Limb (tissue), 2 donors: ENCODE data around the gene DNAJC17.

Experiments
- DNase-seq, 2 donors: peaks; one replicate each; pipeline ENCODE4 v3.0.0-alpha.2; 2016; ENCODE audit errors: extremely low spot score in 2 of 2

Gene DNAJC17

DNA sequence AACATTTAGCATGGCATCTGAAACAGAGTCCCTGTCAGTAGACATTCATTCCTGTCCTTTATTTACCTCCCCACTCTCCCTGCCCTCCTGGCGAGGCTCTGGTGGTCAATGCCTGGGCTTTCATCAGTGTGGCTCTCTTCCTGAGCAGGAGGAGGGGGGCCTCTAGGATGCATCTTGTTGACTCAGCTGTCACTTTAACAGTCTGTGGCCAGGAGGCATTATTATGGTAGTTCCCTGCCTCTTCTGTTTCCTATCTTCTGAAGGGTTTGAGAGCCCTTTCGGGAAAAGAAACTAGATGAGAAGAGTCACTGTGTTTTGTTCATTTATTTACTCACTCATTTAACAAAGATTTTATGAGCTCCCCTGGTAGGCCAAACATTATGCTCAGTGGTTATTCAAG is 23.6 kb upstream of the DNAJC17 start:
- no peak for DNase-seq

DNA sequence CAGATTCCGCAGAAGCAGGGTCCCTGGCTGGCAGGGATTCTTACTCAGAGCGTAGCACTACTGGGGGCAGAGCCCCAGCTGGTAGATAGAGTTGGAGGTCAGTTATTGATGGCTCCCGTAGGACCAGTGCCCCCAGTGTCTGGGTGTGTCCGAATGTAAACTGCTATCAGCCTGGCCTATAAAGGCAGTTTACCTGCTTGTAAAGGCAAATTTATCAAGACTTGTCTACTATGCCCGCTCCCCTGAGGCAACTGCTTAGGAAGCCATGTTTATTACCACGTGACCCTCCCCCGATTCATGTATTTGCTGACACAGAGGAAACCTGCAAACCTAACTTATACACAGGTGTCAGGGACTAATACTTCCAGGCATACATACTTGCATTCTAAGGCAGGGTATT is 21.8 kb upstream of the DNAJC17 start:
- no peak for DNase-seq

DNA sequence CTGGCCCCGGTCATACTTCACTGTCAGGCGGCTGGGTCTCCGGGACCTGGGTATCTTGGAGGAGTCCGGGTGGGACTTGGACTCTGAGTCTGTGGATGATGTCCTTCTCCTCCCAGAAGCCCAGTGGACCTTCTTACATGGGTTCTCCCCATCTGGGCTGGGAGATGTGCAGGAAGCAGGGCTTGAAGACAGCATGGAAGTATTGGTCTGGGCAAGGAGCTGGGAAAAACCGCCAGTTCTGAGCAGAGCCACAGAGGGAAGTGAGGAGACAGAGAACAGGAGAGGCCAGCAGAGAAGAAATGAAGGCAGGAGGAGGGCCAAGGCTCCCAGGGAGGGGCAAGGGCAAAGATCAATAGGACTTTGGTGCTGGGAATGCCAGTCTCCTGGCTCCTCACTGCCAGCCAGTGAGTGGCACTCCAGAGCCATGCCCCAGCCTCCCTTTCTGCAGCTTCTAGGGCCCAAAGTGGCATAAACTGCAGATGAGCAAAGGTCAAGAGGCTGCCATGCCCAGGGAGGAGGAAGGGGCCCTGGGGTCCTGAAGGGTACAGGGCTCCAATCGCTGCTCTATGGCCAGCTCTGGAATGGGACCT is 21.3 kb upstream of the DNAJC17 start, which contains the start of gene PPP1R14D:
Gene PPP1R14D (minus strand): TSS at position 262 of the 590 bp plus-strand sequence. CDS start 67 bp downstream, at position 195.
- DNase-seq: no peak

DNA sequence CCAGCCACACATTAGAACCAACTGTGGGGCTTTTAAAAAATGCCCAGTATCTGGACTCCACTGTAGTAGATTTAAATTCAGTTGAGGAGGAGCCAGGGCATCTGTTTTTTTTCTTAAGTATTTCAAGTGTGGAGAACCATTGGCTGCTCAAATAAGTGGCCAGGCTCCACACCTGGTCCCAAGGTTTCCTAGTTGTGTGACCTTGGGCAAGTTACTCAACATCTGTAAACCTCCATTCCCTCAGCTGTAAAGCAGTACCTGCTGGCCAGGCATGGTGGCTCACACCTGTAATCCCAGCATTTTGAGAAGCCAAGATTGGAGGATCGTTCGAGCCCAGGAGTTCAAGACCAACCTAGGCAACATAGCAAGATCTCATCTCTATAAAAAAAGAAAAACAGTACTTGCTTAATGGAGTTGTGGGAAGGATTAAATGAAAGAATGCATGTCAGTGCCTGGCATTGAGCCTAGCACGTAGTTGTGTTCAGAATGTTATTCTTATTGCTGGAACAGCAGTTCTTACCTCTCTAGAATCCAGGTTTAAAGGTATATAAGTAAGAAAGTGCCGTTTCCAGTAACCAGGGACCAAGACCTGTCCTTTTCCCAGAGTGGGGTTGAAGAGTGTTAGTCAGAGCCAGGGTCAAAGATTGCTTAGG is 19.3 kb upstream of the DNAJC17 start:
- DNase-seq: no peak

DNA sequence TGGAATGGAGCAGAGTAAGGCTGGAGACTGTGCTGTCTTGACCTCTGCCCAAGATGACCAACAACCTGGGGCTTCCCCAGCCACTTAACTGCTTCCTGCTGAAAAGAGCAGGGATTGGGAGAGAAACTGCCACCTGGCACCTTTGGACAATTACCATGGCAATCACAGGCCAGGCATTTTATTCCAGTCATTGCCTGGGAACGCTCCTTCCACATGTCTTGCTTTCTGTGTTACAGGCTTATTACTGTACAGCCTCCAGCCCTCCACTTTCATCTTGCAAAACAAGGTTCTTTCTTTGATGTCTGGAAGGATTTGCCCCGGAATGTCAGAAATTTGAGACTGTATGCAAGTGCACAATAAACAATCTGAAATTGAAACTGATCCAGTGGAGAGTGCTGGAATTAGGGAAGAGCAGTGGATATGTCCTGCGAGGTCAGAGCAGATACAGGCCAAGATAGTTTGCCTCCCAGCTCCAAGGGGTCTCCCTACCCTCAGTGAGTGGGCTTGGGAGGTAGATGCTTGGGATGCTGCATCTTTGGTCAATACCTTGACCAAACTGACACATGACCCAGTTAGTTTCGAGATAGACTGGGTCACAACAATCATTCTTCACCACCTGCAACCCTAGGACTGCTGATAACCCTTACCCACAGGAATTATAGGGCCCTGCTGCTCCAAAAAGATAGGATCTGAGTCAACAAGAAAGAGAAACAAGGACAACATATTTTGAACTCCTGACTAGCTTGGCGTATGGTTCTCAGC is 18.6 kb upstream of the DNAJC17 start:
- DNase-seq: no peak

DNA sequence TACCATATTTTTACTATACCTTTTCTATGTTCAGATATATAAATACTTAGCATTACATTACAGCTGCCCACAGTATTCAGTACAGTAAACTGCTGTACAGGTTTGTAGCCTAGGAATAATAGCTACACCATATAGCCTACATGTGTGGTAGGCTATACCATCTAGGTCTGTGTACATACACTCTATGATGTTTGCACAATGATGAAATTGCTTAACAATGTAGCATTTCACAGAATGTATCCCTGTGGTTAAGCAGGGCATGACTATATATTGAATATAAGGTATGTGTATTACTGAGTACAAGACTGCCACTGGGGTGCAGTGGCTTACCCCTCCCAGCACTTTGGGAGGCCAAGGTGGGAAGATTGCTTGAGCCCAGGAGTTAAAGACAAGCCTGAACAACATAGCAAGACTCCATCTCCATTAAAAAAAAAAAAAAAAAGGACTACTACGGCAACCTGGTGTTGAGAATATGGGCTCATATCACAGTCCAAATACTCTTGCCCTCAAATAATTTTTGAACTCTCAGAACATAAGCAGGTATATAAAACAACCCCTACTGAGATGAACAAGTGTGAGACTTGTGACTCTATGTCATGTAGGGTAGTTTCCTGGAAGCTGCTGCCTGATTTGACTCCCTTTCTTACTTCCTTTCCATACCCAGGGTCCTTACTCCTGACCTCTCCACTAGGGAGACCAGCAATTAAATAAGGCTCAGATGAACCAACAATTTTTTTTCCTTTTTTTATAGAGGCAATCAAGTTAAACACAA is 16.5 kb upstream of the DNAJC17 start:
- DNase-seq: no peak

DNA sequence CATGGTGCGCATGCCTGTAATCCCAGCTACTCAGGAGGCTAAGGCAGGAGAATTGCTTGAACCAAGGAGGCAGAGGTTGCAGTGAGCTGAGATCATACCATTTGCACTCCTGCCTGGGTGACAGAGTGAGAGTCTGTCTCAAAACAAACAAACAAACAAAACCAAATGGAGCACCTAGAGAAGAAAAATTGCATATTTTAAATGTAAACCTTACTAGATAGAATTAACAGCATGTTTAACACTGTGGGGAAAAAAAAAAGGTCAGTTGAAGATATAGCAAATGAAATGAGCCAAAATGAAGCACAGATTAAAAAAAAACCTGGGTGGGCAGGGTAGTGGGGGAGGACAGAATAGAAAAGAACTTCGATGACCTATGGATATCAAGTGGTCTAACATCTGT is 13.9 kb upstream of the DNAJC17 start:
- no peak for DNase-seq

DNA sequence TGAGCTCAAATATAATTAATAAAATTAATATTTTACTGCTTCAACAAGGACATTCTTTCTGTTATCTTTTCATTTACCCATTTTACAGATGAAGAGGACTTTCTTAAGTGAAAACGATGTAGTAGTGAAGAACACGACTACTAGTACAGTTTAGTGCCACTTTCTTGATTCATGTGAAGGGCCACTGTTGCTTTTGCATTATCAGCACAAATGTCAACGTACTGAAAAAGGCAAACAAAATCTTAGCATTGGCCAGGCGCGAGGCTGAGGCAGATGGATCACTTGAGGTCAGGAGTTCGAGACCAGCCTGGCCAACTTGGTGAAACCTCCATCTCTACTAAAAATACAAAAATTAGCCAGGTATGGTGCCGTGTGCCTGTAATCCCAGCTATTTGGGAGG is 11.8 kb upstream of the DNAJC17 start:
- DNase-seq: no peak

DNA sequence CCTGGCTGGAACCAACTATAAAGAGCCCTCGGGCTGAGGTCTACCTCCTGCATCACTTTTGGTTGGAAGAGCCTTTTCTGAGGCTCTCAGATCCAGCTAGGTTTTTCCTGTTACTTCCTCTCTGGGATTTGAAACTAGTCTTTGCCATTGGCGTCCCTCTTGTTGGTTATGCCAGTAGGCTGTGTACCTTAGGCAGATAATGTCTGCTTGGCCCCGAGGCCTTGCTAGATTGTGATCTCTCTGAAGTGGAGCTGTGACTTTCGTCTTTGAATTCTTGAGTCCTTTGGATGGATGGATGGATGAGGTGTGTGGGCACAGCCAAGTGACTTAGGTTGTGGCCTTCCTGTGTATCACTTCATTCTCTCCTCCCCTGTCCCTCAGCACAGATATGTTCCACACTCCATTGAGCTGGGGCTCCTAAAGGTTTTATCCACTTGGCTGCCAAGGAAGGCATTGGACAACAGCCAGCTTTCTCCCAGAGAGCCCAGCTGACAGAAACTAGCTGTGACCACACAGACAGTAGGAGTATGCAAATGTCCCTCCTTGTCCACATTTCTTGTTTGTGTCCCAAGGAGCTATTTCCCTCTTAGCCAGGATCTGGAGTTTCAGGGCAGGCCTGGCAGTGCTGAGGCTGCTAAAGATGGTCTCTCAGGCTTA is 7.9 kb upstream of the DNAJC17 start:
- DNase-seq: peak in 1 of 2 donors; percentile 38

DNA sequence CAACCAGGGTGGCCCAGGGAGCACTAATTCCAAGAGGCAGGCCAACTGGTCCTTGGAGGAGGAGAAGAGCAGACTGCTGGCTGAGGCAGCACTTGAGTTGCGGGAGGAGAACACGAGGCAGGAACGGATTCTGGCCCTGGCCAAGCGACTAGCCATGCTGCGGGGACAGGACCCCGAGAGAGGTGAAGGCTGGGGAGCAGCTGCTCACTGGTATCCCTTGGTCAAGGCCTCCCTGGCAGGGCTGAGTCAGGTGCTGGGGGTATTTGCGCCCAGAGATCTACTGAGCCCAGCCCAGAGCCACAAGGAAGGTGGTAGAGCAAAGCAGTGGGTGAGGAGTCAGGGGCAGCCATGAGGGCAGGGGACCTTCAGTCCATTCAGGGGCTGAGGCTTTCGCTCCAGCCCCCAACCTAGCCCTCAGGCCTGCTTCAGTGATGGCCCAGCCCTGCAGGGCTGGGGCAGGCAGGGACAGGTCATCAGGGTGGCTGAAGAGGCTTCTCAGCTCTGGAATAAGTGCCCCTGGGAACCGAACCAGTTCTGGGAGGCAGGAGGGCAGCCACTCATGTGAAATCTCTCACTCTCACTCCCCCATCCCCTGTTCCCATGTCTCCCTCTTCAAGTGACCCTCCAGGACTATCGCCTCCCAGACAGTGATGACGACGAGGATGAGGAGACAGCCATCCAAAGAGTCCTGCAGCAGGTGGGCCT is 5.6 kb upstream of the DNAJC17 start:
- DNase-seq: no peak

DNA sequence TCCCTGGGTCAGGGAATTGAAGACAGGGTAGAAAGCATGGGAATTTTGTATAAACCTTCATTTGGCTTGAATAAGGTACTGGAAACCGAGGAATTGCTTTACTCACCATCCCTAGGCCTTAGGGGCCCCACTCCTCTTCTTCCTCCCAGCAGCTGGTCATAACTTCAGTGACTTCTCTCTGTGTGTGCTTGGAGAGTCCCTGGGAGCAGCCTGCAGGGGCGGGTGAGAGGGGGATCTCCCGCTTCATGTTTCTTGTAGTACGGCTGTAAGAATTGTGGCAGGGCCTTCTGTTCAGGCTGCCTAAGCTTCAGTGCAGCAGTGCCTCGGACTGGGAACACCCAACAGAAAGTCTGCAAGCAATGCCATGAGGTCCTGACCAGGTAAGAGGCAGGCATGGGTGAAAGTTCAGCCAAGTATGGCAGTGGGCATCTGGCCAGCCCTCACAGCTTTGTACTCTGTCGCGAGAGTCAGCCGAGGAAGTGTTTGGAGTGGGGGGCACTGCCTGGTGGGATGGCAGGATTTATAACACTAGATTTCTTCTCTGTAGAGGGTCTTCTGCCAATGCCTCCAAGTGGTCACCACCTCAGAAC is 1.7 kb upstream of the DNAJC17 start:
- DNase-seq: no peak

DNA sequence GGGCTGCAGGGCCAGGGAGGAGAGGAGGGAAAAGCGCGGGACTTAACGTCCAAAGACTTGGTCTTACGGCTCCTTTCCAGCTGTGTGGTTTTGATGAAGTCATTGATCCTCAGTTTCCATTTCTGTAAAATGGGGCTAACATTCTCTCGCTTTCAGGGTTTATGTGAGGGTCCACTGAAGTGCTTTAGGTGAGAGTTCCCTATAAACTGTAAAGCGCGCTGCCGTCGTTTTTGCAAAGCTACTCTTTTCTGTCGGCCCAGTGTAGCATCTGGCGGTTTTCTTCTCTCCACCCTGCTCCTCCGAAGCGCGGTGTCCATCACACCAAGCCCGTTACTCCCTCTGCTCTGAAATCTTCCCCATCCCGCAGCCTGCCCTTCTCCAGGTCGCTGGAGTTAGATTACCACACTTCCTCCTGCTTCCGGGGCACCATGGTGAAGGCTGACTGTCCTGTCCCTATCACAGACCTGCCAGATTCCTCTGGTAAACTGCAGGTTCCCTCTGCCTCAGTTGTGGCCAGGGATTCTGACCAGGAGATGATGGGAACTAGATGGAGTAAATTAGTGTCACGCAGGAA is 702 bp upstream of the DNAJC17 start:
- DNase-seq: no peak

DNA sequence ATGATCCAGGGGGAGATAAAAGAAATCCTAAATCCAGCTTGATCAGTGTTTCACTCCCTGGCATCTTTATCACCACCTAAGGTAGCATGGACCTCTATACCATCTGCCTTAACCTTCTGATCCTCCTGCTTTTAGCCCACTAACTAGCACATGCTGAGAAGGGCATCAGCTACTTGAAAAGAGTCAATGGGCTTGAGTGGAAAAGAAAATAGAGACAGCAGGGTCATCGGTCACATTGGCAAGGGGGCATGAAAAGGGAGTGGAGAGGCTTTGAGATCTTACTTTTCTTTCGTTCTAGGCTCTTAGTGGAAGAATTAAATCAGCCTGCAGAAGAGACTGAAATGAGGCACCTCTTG is 623 bp downstream of the DNAJC17 start:
- DNase-seq: no peak

DNA sequence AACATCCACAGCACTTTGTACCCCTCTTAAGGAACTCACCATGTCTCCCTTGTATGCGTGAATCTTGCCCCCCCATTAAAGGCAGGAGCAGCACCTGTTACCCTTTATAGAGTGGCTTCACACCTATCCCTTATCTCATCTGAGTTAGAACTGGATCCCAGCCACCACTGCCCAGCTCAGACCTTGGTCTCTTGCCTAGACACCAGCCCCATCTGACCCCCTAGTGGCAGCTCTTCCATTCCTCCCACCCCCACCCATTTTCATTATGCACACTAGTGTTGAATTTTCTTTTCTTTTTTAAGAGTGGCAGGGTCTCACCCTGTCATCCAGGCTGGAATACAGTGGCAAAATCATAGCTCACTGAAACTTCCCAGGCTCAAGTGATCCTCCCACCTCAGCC is 3.6 kb downstream of the DNAJC17 start:
- DNase-seq: no peak

DNA sequence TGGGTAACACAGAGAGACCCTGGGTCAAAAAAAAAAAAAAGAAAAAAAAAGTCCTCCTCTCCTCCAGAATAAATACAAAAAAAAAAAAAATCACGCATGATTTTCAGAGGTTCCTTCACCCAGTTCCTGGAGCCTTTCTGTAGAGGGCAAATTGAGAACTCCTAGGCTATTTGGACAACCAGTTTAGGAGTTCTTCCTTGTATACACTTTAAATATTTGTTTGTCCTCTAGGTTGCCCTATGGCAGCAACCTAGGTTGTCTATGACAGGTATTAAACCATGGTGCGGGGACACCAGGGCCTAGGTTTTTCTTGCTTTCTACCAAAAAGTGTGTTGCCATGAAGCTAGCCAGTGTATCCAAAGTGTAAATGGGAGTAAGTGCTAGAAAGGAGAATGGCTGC is 4.2 kb downstream of the DNAJC17 start:
- DNase-seq: no peak

DNA sequence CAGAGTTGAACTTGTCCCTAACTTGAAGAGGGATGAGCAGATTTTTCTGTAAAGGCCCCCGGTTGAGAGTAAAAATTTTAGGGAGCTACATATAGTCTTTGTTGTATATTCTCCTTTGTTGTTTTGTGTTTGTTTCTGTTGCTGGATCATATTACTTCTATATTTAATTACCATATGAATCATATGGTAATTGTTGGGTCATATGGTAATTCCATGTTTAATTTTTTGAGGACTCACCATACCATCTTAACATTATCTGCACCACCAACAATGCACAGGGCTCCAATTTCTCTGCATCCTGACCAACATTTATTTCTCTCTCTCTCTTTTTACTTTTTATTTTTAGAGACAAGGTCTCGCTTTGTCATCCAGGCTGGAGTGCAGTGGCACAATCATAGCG is 7.8 kb downstream of the DNAJC17 start:
- no peak for DNase-seq

DNA sequence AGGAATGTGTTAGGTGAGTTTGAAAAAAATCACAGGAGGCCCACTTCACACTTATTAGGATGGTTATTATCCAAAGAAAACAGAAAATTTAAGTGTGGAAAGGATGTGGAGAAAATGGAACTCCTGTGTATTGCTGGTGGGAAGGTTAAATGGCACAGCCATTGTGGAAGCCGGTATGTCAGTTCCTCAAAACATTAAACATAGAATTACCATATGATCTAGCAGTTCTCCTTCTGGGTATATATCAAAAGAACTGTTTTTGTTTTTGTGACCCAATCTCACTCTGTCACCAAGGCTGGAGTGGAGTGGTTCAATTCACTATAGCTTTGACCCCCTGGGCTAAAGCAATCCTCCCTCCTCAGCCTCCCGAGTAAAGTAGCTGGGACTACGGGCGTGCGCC is 10.8 kb downstream of the DNAJC17 start:
- DNase-seq: no peak

DNA sequence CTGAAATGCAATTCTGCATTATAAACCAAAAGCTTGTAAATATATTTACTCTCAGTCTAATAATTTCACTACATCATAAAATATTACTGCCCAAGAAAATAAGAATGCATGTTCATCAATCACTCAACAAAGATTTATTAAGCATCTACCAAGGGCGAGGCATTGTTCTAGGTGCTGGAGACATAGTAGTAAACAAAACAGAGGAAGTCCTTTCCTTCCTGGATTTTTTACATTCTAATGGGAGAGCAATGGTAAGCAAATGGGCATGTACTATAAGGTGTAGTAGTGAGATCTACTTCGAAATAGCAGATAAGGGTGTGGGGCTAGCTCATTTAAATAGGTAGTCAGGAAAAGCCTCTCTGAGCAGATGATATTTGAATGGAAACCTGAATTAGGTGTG is 11.2 kb downstream of the DNAJC17 start:
- no peak for DNase-seq

DNA sequence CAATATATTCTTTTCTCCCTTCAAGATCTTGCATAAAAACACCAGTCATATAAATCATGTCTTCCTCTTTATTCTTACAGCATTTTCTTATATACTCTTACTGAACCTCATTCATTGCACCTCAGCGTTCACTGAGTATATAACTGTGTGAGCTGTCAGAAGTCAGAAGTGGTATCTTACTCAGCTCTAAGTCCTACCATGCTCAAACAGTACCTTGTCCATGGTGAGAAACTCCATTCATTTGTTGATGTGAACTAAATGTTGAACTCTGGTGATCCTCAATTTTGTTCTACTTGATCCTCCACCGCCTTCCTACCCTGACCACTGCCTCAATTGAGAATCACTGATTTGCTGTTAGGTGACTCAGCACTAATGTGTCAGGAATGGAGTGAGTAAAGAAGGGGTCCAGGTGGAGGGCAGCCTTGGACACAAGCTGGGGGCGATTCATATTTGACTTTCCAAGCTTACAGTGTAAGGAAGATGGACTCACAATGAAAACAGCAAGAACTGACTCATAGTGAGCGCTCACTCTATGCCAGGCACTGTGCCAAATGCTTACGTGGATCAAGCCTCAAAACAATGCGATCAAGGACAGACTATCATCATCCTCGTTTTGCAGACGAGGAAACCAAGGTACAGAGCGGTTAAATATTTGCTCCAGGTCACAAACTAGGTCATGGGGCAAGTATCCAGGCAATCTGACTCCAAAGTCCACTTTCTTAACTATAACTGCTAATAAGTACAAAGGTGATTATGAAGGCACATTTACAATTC is 13.9 kb downstream of the DNAJC17 start:
- no peak for DNase-seq
